HUES48 (cell line): ENCODE results near the gene KMT5C.

ENCODE experiments used
- H3K27ac ChIP-seq: one replicate; pipeline ENCODE4 v1.7.0; 2013; ENCODE audit warnings: low read depth, low read length, inconsistent platforms
- H3K27me3 ChIP-seq: 2 replicates; pipeline ENCODE4 v1.6.1; 2013; ENCODE audit warnings: mild to moderate bottlenecking, low read length; ENCODE audit not compliant: control insufficient read depth, insufficient read depth
- H3K36me3 ChIP-seq: 2 replicates; pipeline ENCODE4 v1.6.1; 2013; ENCODE audit warnings: low read length; ENCODE audit not compliant: control insufficient read depth, insufficient read depth
- H3K4me1 ChIP-seq: 2 replicates; pipeline ENCODE4 v1.6.1; 2013; ENCODE audit warnings: mild to moderate bottlenecking, low read length; ENCODE audit not compliant: control insufficient read depth, insufficient read depth
- H3K4me3 ChIP-seq: 2 replicates; pipeline ENCODE4 v1.5.1; 2013; ENCODE audit warnings: mild to moderate bottlenecking, low read depth, low read length
- H3K9ac ChIP-seq: 2 replicates; pipeline ENCODE4 v1.6.1; 2013; ENCODE audit warnings: mild to moderate bottlenecking, low read depth, low read length, moderate library complexity
- H3K9me3 ChIP-seq: 2 replicates; pipeline ENCODE4 v1.6.1; 2013; ENCODE audit warnings: low read length; ENCODE audit not compliant: control insufficient read depth, insufficient read depth

Gene KMT5C

GRCh38 chr19:55339889-55340783 lies 460 bp downstream of the KMT5C start:
- H3K9me3 ChIP-seq: no peaks in the 10 kb centered on the region
- peak overlapping the region; percentile 99 for H3K27ac ChIP-seq
- H3K27me3 ChIP-seq: no peaks in the 10 kb centered on the region
- peaks cover 12% of the 10 kb centered on the region for H3K4me1 ChIP-seq
- H3K36me3 ChIP-seq: peaks cover 31% of the 10 kb centered on the region
- peak overlapping the region; percentile 90 for H3K4me3 ChIP-seq
- H3K9ac ChIP-seq: peak overlapping the region; percentile 55; the same call in 1 of the 2 replicates

- Histone ChIP-seq H3K4me1 (peaks cover 12% of the 10 kb centered on the region), H3K9ac (peak overlapping the region; percentile 55; the same call in 1 of the 2 replicates), H3K4me3 (peak overlapping the region; percentile 90), H3K36me3 (peaks cover 36% of the 10 kb centered on the region), H3K27me3 (no peaks in the 10 kb centered on the region), H3K27ac (peak overlapping the region; percentile 99), H3K9me3 (no peaks in the 10 kb centered on the region)
Measured at GRCh38 chr19:55340784-55341147, 1.1 kb downstream of the KMT5C start.

- Histone ChIP-seq H3K4me1 (peaks cover 12% of the 10 kb centered on the region), H3K27ac (peak overlapping the region; percentile 99), H3K36me3 (peaks cover 40% of the 10 kb centered on the region)
Measured at GRCh38 chr19:55341171-55341588, 1.5 kb downstream of the KMT5C start.

GRCh38 chr19:55341595-55342531 lies 2.2 kb downstream of the KMT5C start:
- peaks cover 12% of the 10 kb centered on the region for H3K4me1 ChIP-seq
- H3K27ac ChIP-seq: no peak overlapping the region
- peaks cover 44% of the 10 kb centered on the region for H3K36me3 ChIP-seq
- no peak overlapping the region for H3K9ac ChIP-seq
- no peaks in the 10 kb centered on the region for H3K27me3 ChIP-seq
- peak overlapping the region; percentile 56 for H3K4me3 ChIP-seq
- H3K9me3 ChIP-seq: no peaks in the 10 kb centered on the region

More at GRCh38 chr19:55341171-55341588, 1.5 kb downstream of the KMT5C start:
- no peak overlapping the region; the same call in 1 of the 2 replicates for H3K9ac ChIP-seq
- no peaks in the 10 kb centered on the region for H3K27me3 ChIP-seq
- H3K4me3 ChIP-seq: peak overlapping the region; percentile 90
- H3K9me3 ChIP-seq: no peaks in the 10 kb centered on the region

GRCh38 chr19:55344444-55344843 lies 4.8 kb downstream of the KMT5C start:
- Histone ChIP-seq H3K27ac (no peak overlapping the region), H3K36me3 (peaks cover 52% of the 10 kb centered on the region), H3K9ac (no peak overlapping the region)

GRCh38 chr19:55345101-55345817 lies 5.6 kb downstream of the KMT5C start:
- peaks cover 53% of the 10 kb centered on the region for H3K36me3 ChIP-seq

More at GRCh38 chr19:55344444-55344843, 4.8 kb downstream of the KMT5C start:
- no peak overlapping the region for H3K4me3 ChIP-seq
- peaks cover 27% of the 10 kb centered on the region for H3K4me1 ChIP-seq
- H3K27me3 ChIP-seq: no peaks in the 10 kb centered on the region
- H3K9me3 ChIP-seq: no peaks in the 10 kb centered on the region

GRCh38 chr19:55345818-55346724 lies 6.4 kb downstream of the KMT5C start:
- no peak overlapping the region for H3K9ac ChIP-seq
- no peaks in the 10 kb centered on the region for H3K27me3 ChIP-seq
- no peak overlapping the region for H3K27ac ChIP-seq
- peaks cover 53% of the 10 kb centered on the region for H3K36me3 ChIP-seq
- no peak overlapping the region for H3K4me3 ChIP-seq
- H3K4me1 ChIP-seq: peaks cover 35% of the 10 kb centered on the region
- no peaks in the 10 kb centered on the region for H3K9me3 ChIP-seq

More at GRCh38 chr19:55345101-55345817, 5.6 kb downstream of the KMT5C start:
- no peak overlapping the region for H3K4me3 ChIP-seq
- no peaks in the 10 kb centered on the region for H3K27me3 ChIP-seq
- no peak overlapping the region for H3K27ac ChIP-seq
- no peak overlapping the region for H3K9ac ChIP-seq
- H3K9me3 ChIP-seq: no peaks in the 10 kb centered on the region
- peaks cover 32% of the 10 kb centered on the region for H3K4me1 ChIP-seq

GRCh38 chr19:55346725-55347441 lies 7.2 kb downstream of the KMT5C start:
- Histone ChIP-seq H3K27ac (no peak overlapping the region), H3K27me3 (peaks cover 3% of the 10 kb centered on the region), H3K4me1 (peaks cover 29% of the 10 kb centered on the region), H3K9me3 (no peaks in the 10 kb centered on the region), H3K9ac (no peak overlapping the region), H3K4me3 (no peak overlapping the region), H3K36me3 (peaks cover 51% of the 10 kb centered on the region)

- H3K9ac ChIP-seq: no peak overlapping the region
- peak overlapping the region; percentile 95 for H3K27ac ChIP-seq
- H3K9me3 ChIP-seq: no peaks in the 10 kb centered on the region
- H3K36me3 ChIP-seq: peaks cover 45% of the 10 kb centered on the region
- peaks cover 27% of the 10 kb centered on the region for H3K4me1 ChIP-seq
- H3K27me3 ChIP-seq: peaks cover 9% of the 10 kb centered on the region
- no peak overlapping the region for H3K4me3 ChIP-seq
Measured at GRCh38 chr19:55347442-55348009, 7.8 kb downstream of the KMT5C start.
